Measurements from ENCODE around the gene ICAM1.
A peak's percentile ranks its signal among the peaks of the same experiment; 100 is the strongest.

DNA sequence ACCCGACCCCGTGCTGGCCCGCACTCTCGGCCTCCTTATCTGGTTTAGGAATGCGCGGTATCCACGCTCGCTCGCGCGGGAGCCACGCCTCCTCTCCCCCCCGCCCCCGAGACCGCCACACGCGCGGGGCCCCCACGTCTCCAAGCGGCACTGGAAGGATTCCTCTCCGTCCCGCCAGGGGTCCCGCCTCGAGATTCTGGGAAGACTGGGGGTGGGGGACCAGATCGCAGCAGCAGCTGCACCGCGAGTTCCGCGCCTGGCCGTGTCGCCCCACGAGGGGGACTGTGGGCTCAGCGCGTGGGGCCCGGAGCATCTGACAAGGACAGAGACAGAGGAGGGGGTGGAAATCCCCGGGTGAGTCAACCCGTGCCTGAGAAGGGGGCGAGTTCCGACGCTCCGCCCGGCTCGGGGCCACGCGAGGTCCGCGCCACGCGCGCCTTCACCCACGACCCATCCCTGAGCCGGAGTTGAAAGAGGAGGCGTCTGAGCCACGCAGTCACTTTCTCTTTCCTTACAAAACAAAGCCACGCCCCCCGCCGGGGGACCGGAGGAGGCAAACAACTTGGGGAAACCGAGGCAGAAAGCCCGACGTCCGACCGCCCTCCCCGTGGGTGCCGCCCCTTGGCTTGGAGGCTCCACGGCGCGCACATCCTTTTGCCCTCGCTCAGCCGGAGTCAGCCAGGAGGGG, 40.6 kb upstream of the ICAM1 start:
- TF ChIP-seq POLR2AphosphoS5 (IDR thresholded peaks at IDR 0.05; ENCODE audit: low read depth, low read length) (peak; percentile 59; the same call in 1 of the 2 replicates), POLR2A (IDR thresholded peaks at IDR 0.05; ENCODE audit: low read depth, low read length) (no peak)
